Activated naive CD8-positive, alpha-beta T cell treated with anti-CD3 and anti-CD28 coated beads for 36 hours (primary cell): ENCODE results near the gene MTG2. TPM values are rescaled to one million over a fixed set of nuclear protein-coding genes. Genes with fewer than 3 reads are reported as not detected.

Experiments
- DNase-seq: peaks from one replicate; pipeline ENCODE4 v3.0.0; 2021
- H3K27ac Mint-ChIP-seq: one replicate; pipeline ENCODE4 v1.8.0; 2022; ENCODE audit warnings: mild to moderate bottlenecking, moderate library complexity, mixed read lengths
- H3K27me3 Mint-ChIP-seq: one replicate; pipeline ENCODE4 v1.8.0; 2022; ENCODE audit warnings: mild to moderate bottlenecking, mixed read lengths
- H3K36me3 Mint-ChIP-seq: one replicate; pipeline ENCODE4 v1.8.0; 2021; ENCODE audit warnings: mild to moderate bottlenecking, mixed read lengths
- H3K4me1 Mint-ChIP-seq: one replicate; pipeline ENCODE4 v1.8.0; 2021; ENCODE audit warnings: mixed read lengths
- H3K4me3 Mint-ChIP-seq: one replicate; pipeline ENCODE4 v1.8.0; 2022; ENCODE audit warnings: mild to moderate bottlenecking, moderate library complexity, mixed read lengths
- H3K9me3 Mint-ChIP-seq: one replicate; pipeline ENCODE4 v1.8.0; 2022; ENCODE audit warnings: mixed read lengths
- total RNA-seq, 2 experiments: library from RNA; stranded (reverse); gene quantifications; one replicate each; pipeline ENCODE4 v1.2.3, GENCODE V29; 2021

The MTG2 gene
- total RNA-seq, 2 experiments from 2014 or later: 36.1 to 39.9 TPM

- Mint-ChIP-seq H3K27ac (no peak overlapping the region), H3K4me1 (peaks cover 11% of the 10 kb centered on the region), H3K9me3 (no peaks in the 10 kb centered on the region), H3K4me3 (no peak overlapping the region), H3K27me3 (no peaks in the 10 kb centered on the region), H3K36me3 (peaks cover 15% of the 10 kb centered on the region)
- DNase-seq: no peak
These were observed 18.7 kb upstream of the MTG2 start for GRCh38 chr20:62163986-62164762.

GRCh38 chr20:62164879-62165761, 17.7 kb upstream of the MTG2 start:
- no peak overlapping the region for H3K4me3 Mint-ChIP-seq
- peaks cover 4% of the 10 kb centered on the region for H3K4me1 Mint-ChIP-seq
- no peaks in the 10 kb centered on the region for H3K27me3 Mint-ChIP-seq
- H3K27ac Mint-ChIP-seq: no peak overlapping the region
- H3K36me3 Mint-ChIP-seq: peaks cover 10% of the 10 kb centered on the region
- no peaks in the 10 kb centered on the region for H3K9me3 Mint-ChIP-seq
- no peak for DNase-seq

DNA sequence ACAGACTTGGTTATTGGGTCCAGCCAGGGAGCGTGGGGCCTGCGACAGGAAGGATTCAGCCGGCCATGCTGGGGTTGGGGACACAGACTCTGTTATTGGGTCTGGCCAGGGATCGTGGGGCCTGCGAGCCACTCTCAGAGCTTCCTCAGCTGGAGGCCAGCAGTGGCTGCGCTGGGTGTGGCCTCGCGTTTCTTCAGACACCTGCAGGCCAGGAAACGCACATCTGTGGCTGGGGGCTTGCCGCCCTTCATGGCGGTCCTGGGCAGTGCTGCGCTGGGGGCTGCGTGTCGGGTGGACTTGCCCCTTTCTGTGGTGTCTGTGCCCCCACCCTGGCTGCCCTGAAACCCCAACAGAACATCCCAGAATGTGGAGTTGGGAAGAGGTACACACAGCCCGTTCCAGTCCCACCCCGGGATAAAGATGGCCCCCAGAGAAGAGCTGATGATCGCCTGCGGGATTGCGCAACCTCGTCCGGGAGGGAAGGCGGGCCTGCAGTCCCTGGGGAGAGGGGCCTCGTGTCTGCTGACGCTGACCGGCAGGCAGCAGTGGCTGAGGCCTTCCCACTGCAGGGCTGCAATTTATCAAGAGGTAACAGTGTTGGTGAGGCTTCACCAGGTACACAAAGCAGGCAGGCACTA, 16.9 kb upstream of the MTG2 start:
- no peak for DNase-seq
- no peaks in the 10 kb centered on the region for H3K9me3 Mint-ChIP-seq
- H3K27me3 Mint-ChIP-seq: no peaks in the 10 kb centered on the region
- H3K27ac Mint-ChIP-seq: no peak overlapping the region
- H3K36me3 Mint-ChIP-seq: peaks cover 10% of the 10 kb centered on the region
- H3K4me1 Mint-ChIP-seq: no peaks in the 10 kb centered on the region
- no peak overlapping the region for H3K4me3 Mint-ChIP-seq

DNA sequence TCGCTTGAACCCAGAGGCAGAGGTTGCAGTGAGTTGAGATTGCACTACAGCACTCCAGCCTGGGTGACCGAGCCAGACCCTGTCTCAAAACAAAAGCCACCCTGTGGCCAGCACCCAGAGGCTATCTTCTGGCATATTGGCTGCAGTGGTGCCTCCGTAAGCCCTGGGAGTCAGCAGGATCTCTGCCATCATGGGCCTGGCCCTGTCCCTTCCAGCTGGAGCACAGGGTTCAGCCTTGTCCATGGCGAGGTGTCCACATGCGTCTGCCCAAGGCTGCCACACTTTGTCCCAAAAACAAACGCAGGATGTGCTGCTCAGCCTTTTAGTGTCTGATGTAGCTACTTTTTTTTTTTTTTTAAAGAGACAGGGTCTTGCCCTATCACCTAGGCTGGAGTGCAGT, 15.4 kb upstream of the MTG2 start:
- Mint-ChIP-seq H3K4me3 (no peak overlapping the region), H3K4me1 (no peaks in the 10 kb centered on the region), H3K9me3 (no peaks in the 10 kb centered on the region), H3K27ac (no peak overlapping the region), H3K36me3 (peaks cover 10% of the 10 kb centered on the region), H3K27me3 (no peaks in the 10 kb centered on the region)
- no peak for DNase-seq

DNA sequence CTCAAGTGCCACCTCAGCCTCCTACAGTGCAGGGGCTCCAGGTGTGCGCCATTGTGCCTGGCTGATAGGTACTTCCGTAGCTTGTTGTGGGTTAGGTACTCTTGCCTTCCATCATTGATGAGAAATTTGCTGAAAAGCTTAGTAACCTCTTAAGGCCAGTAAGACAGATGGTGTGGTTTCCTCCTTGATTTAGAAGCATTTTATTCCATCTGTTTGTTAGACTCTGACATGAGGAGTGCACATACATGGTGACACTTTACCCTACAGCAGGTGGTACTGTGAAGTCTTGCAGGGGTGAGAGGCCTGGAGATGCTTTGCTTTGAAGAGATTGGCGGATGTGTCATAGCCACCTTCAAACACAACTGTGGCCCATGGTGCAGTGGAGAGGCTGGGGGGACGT, 14.8 kb upstream of the MTG2 start:
- no peaks in the 10 kb centered on the region for H3K9me3 Mint-ChIP-seq
- H3K4me3 Mint-ChIP-seq: no peak overlapping the region
- no peaks in the 10 kb centered on the region for H3K27me3 Mint-ChIP-seq
- H3K4me1 Mint-ChIP-seq: no peaks in the 10 kb centered on the region
- no peak overlapping the region for H3K27ac Mint-ChIP-seq
- DNase-seq: no peak
- peaks cover 10% of the 10 kb centered on the region for H3K36me3 Mint-ChIP-seq

GRCh38 chr20:62168890-62169435, 13.9 kb upstream of the MTG2 start:
- Mint-ChIP-seq H3K27ac (no peak overlapping the region), H3K4me3 (no peak overlapping the region), H3K9me3 (no peaks in the 10 kb centered on the region), H3K27me3 (no peaks in the 10 kb centered on the region), H3K36me3 (peaks cover 10% of the 10 kb centered on the region), H3K4me1 (no peaks in the 10 kb centered on the region)
- no peak for DNase-seq

- H3K27ac Mint-ChIP-seq: no peak overlapping the region
- no peaks in the 10 kb centered on the region for H3K27me3 Mint-ChIP-seq
- no peak overlapping the region for H3K4me3 Mint-ChIP-seq
- H3K4me1 Mint-ChIP-seq: no peaks in the 10 kb centered on the region
- H3K9me3 Mint-ChIP-seq: no peaks in the 10 kb centered on the region
- H3K36me3 Mint-ChIP-seq: peaks cover 10% of the 10 kb centered on the region
- no peak for DNase-seq
These were observed 12.3 kb upstream of the MTG2 start for GRCh38 chr20:62170536-62170935.

GRCh38 chr20:62171245-62171644, 11.6 kb upstream of the MTG2 start:
- Mint-ChIP-seq H3K36me3 (peaks cover 10% of the 10 kb centered on the region), H3K9me3 (no peaks in the 10 kb centered on the region), H3K27ac (no peak overlapping the region), H3K4me3 (no peak overlapping the region), H3K27me3 (no peaks in the 10 kb centered on the region), H3K4me1 (no peaks in the 10 kb centered on the region)
- no peak for DNase-seq

DNA sequence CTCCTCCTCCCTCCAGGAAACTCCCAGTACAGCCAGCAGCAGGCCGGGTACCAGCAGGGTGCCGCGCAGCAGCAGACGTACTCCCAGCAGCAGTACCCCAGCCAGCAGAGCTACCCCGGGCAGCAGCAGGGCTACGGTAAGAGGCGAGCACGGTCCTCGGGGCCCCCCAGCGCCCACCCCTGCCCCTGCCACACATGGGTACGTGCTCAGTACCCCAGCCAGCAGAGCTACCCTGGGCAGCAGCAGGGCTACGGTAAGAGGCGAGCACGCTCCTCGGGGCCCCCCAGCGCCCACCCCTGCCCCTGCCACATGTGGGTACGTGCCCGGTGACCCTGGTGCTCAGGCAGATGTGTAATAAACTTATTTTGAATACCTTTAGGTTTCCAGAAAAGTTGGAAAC, 10.2 kb upstream of the MTG2 start:
- no peak overlapping the region for H3K4me3 Mint-ChIP-seq
- no peak overlapping the region for H3K27ac Mint-ChIP-seq
- H3K9me3 Mint-ChIP-seq: no peaks in the 10 kb centered on the region
- no peaks in the 10 kb centered on the region for H3K27me3 Mint-ChIP-seq
- no peaks in the 10 kb centered on the region for H3K4me1 Mint-ChIP-seq
- no peak for DNase-seq
- peaks cover 10% of the 10 kb centered on the region for H3K36me3 Mint-ChIP-seq

GRCh38 chr20:62174021-62174804, 8.6 kb upstream of the MTG2 start:
- no peak overlapping the region for H3K4me3 Mint-ChIP-seq
- DNase-seq: no peak
- H3K9me3 Mint-ChIP-seq: no peaks in the 10 kb centered on the region
- no peaks in the 10 kb centered on the region for H3K4me1 Mint-ChIP-seq
- H3K27me3 Mint-ChIP-seq: no peaks in the 10 kb centered on the region
- no peak overlapping the region for H3K27ac Mint-ChIP-seq
- peaks cover 8% of the 10 kb centered on the region for H3K36me3 Mint-ChIP-seq

DNA sequence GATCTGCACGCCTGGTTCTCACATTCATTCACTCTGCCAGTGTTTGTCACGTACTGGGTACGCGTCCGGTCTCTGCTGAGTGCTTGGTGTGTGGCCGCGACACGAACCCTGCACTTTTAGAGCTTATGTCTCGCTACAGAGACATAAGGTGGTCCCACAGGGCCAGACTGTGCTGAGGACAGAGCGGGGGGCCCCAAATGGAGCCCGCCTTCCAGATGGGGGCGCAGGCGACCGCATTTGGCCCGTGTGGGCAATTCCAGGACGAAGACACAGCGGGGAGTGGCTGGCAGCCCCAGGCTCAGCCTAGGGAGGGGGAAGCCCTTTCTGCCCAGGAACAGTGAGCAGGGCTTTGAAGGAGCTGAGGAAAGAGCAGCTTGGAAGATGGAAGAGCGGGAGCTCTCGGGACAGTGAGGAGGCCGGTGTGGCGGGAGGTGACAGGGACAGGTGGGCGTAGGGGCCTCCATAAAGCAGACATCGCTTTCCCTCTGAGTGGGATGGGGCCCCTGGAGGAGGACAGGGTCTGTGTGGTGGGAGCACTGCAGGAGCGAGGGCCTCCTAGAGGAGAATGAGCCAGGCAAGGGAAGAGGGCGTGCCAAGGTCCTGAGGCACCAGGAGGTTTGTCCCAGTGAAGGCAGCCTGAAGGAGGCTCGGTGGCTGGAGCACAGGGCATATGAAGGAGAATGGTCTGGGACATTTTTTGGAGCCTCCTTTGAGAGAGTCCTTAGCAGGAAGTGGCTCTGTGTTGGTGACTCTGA, 7.8 kb upstream of the MTG2 start:
- DNase-seq: no peak
- no peaks in the 10 kb centered on the region for H3K27me3 Mint-ChIP-seq
- no peaks in the 10 kb centered on the region for H3K9me3 Mint-ChIP-seq
- peaks cover 9% of the 10 kb centered on the region for H3K36me3 Mint-ChIP-seq
- no peaks in the 10 kb centered on the region for H3K4me1 Mint-ChIP-seq
- H3K27ac Mint-ChIP-seq: no peak overlapping the region
- no peak overlapping the region for H3K4me3 Mint-ChIP-seq

DNA sequence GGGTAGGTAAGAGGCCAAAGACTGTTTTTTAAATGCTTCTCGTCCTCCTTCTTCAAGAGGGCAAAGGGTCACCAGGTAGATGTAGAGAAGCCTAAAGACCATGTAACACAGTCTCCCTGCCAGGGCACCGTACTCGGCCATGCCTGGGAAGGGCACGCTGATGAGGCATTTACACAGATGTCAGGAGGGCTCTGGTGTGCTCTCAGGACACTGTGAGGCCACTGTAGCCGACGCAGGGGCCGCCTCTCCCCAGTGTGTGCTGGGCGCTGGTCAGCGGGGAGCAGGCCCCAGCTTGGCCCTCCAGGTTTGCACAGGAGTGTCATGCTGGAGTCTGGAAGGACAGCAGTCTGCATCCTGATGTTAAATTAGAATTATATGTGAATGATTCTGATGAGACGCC, 7.1 kb upstream of the MTG2 start:
- Mint-ChIP-seq H3K27me3 (no peaks in the 10 kb centered on the region), H3K9me3 (no peaks in the 10 kb centered on the region), H3K4me1 (no peaks in the 10 kb centered on the region), H3K27ac (no peak overlapping the region), H3K36me3 (peaks cover 9% of the 10 kb centered on the region), H3K4me3 (no peak overlapping the region)
- DNase-seq: no peak

GRCh38 chr20:62176866-62177265, 6.0 kb upstream of the MTG2 start:
- Mint-ChIP-seq H3K4me3 (no peak overlapping the region), H3K27ac (no peak overlapping the region), H3K4me1 (peaks cover 3% of the 10 kb centered on the region), H3K36me3 (peaks cover 12% of the 10 kb centered on the region), H3K9me3 (no peaks in the 10 kb centered on the region), H3K27me3 (no peaks in the 10 kb centered on the region)
- no peak for DNase-seq

- Mint-ChIP-seq H3K4me1 (peaks cover 6% of the 10 kb centered on the region), H3K27me3 (no peaks in the 10 kb centered on the region), H3K36me3 (peaks cover 16% of the 10 kb centered on the region)
These were observed 5.5 kb upstream of the MTG2 start for GRCh38 chr20:62177307-62177706.

More at GRCh38 chr20:62177307-62177706, 5.5 kb upstream of the MTG2 start:
- Mint-ChIP-seq H3K9me3 (no peaks in the 10 kb centered on the region), H3K4me3 (no peak overlapping the region), H3K27ac (no peak overlapping the region)
- no peak for DNase-seq
